Cortex of kidney (tissue), 1 donor: ENCODE measurements around the gene VRK1.
"Not testable (repeated sequence)": the region's sequence is repeated elsewhere in the genome, so short reads cannot be mapped to it uniquely, and the experiment has no call there.

Source experiments
- DNase-seq: peaks from one replicate; lab custom pipeline; 2025; lab: John Stamatoyannopoulos, UW

VRK1 gene

DNA sequence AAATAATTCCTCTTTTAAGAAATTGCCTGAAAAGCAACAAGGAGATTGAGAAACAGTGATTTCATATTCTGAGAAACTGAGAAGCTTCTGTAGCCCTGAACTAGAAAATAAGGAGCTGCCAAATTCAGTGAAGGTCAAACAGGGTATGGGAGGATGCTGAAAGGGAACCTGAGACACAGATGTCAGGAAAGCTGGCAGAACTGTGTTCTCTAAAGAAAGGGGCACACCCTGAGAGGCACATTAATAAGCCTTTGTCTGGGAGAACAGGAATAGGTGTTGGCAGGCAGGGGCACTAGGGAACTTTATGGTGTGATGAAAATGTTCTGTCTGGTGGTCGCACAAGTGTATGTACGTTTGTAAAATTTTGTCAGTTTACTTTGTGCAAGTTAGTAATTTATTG lies 29.6 kb downstream of the VRK1 start:
- no peak for DNase-seq

DNA sequence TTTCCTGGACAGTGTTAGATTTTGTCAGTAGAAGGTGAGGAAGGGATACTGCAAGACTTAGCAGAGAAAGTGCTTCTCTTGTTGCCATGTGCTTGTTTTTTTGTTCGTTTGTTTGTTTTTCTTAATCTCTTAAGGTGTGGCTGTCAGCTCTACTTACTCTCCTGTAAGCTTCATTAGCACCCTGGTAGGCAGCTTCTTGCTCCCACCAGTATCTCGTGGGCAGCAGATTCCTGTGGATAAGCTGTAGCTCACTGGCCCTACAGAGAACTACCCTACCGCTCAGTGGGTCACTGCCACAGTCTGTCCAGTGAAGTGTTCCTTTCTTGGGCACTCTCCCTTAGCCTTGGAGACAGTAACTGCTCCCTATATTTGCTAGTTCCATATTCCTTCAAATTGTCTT lies 30.1 kb downstream of the VRK1 start:
- DNase-seq = no peak

DNA sequence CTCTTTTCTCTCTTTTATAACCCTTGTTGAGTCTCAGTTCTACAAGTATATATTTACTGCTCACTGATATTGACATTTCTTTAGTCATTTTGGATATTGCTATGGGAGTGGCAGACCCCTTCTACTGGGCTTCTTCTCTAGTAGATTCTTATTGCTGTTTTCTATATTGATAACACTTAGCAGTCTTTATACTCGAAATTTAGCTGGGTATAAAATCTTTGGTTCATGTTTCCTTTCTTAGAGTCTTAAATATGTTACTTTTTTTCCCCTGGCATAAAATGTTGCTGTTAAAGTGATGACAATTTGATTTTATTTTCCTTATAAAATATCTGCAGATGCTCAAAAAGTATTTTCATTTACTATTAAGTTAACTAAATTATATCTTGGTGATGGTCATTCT lies 32.6 kb downstream of the VRK1 start:
- no peak for DNase-seq

DNA sequence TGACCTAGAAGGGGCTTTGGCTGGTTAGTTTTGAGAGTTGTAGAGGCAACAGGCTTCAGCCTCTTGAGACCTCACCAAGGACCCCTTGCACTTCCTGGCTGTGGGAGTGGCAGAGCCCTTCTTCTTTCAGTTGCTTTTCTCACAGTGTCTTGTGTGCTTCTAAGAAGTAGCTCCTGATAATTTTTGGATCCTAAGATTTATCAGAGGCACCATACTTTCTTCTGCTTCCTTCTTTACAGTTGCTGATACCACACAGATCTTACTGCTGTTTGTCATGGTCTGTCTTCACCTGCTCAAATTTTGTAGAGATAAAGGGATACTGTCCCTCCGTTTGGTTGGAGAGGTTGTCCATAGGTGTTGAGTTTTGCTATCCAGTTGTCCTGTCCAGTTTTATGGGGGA lies 33.8 kb downstream of the VRK1 start:
- DNase-seq = no peak

DNA sequence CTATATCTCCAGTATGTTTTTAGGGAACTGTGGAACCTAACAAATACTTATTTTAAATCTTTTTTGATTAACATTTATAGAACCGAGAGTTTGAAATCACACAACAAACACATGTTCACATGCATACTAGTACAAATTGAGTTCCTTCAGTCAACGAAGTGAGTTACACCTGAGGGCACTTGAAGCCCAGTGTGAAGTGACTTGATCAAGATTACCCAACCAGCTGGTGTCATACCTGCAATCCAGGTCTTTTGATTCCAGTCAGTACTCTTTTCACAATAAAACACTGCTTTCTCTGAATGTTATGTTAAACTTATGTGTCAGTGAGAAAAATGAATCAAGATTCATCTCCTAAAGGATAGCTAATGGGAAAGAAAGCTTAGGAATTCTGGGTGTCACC lies 35.2 kb downstream of the VRK1 start:
- no peak for DNase-seq

DNA sequence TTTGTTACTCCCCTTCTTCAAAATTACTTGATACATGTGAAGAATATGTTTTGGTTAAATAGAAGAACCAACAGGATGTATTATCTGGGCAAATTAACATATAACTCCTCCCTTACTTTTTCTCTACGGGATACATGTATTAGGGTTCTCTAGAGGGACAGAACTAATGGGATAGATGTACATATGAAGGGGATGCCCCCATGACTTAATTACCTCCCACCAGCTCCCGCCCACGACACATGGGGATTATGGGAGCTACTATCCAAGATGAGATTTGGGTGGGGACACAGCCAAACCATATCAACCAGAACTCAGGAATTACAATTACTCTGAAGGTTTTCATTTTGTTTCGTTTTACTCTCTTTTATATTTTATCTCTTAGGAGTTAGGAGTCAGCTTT lies 41.3 kb downstream of the VRK1 start:
- no peak for DNase-seq

DNA sequence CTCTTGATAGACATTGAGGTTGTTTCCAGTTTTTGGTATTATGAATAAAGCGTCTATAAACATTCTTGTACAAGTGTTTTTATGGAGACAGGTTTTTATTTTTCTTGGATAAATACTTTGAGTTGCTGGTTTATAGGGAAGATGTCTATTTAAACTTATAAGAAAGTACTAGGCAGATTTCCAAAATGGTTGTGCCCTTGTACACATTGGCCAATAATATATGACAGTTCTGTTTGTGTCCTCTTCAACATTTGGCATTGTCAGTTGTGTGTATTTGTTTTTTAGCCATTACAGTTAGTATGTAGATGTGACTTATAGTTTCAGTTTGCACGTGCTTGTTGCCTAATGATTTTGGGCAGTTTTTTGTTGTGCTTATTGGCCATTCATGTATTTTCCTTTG lies 42.1 kb downstream of the VRK1 start:
- DNase-seq = no peak

DNA sequence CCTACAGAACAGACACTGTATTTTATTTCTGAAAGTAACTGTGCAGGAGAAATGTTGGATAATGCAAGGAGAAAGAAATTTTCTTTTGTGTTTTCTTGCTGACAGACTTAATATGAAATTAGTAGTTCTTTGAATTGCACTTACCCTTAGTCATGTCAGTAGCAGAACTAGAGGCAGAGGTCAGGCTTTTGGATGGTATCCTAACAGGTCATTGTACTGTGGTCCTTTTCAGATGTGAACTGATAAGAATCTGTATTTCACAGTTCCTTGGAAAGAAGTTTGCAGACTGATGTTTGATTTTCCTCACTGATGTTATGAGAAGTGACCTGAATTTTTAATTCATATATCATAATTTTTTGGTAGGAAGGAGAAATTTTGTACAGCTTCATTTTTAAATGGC lies 46.0 kb downstream of the VRK1 start:
- no peak for DNase-seq

DNA sequence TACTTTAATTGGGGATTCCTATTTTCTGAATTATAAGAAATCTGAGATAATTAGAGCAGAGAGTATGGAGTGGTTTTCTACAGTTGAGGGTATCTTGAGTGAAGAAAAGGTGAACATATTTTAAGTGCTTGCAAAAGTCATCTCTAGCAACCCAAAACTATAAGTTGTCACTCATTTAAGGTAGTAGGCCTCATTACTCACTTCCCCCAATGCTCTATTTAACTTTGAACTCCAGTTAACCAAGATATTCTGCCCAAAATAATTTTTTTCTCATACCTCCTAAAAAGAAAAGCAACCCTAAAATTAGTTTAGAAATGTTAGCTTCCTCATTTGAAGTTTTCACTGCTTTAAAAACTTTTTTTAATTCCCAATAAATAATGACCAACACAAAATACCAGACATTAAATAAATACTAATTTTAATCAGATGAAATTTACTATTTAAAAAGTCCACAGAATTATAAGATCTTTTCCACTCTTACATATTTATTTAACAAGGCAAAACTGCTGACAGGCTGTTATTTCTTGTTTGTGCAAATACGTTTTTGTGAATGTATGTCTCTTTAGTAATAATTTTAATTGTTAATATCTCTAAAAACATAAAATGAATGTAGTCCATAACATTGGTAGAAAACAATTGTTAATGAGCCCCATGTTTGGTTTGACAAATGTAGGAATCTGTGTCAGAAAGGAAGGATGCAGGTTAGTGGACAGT lies 47.8 kb downstream of the VRK1 start:
- DNase-seq = no peak

DNA sequence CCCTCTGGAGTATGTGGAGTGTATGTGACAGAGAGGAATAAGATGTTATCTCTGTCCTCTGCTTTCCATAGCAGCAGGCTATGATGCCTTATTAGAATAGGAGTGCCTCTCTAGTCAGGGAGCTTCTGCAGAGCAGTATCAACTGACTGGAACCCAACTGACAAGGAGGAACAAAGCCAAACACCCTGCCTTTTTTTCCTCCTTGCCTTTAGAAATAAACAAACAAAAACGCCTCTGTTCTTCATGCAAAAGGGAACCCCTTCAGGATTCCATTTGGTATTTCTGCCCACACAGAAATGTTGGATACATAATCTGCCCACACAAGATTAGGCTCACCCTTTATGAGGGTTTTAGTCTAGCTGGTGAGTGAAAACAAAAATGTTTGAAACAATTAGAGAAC lies 50.3 kb downstream of the VRK1 start:
- no peak for DNase-seq

DNA sequence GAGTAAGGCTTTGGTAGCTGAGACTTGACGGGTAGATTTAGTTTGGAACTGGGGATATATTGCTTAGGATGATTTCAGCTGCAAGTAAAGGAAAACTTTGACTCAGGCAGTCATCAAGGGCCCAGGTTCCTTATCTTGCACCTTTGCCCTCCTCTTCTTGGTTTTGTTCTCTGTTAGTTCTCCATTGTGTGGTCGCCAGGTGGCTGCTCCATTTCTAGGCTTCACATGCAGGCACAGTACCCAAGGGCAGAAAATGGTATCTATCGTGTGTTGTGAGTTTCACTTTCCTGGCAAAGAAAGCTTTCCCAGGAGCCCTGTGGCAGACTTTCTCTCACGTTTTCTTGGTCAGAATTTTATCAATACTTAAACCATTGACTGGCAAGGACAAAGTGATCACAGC lies 50.8 kb downstream of the VRK1 start:
- no peak for DNase-seq

DNA sequence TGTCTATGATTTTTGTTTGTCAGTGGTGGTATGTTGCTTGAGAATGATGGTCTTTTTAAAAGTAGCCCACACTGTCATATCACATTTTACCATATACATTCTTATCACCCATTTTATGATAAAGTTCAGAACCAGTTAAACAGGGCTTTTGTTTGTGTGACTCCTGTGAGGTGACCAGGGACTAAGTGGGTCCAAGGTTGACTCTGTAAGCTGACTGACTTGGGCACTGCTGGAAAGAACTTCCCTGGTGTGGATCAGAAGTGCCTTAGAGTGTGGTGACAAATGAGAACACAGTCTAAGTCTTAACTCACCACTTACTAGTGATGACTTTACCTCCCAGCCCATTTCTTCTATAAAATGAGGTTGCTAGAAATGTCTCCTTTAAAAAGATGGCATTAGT lies 52.6 kb downstream of the VRK1 start:
- DNase-seq = no peak

DNA sequence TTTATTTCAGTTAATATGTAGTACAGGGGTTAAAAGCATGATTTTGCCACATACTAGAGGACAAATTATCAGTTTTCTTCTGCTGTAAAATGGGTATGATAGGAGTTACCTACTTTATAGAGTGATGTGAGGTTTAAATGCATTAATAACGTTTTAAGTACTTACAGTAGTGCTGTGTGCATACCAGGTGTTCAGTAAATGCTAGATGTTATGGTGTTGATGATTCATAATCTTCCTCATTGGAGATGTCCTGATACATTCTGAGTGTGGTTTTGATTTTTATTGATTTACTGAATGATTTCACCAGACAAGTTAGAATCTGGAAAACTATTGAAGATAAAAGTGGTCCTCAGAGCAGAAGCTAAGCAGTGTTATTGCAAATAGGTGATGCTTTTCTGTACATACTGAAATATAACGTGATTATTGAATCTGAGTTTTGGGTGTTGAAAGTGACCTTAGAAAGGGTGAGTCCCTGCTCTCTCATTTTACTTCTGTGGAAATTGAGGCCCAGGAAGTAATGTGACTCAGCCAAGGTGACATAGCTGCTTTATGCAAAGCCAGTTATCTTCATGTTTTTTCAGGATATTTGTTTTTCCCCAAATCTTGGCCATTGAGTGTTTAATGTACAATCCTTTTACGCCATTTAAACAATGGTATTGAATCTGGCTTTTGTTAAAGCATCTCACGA lies 54.7 kb downstream of the VRK1 start:
- DNase-seq = no peak

DNA sequence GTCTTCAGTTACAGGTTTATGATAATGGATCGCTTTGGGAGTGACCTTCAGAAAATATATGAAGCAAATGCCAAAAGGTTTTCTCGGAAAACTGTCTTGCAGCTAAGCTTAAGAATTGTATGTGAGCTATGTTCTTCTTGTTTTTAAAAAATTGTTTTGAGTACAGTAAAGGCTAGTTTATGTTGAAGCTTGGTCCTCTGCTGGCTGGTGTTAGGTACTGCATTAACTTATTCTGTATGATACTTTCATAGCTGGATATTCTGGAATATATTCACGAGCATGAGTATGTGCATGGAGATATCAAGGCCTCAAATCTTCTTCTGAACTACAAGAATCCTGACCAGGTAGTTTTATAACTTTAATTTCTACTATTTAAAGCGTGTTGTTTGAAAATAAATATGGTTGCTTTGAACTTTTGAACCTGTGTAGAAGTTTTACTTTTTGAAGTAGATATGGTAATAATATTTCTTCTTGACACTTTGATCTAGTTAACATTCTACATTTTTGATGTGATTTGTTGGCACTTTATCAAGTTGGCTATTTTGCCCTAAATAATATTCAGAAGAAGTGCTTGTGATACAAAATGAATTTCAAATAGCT lies 55.7 kb downstream of the VRK1 start:
- DNase-seq = no peak

DNA sequence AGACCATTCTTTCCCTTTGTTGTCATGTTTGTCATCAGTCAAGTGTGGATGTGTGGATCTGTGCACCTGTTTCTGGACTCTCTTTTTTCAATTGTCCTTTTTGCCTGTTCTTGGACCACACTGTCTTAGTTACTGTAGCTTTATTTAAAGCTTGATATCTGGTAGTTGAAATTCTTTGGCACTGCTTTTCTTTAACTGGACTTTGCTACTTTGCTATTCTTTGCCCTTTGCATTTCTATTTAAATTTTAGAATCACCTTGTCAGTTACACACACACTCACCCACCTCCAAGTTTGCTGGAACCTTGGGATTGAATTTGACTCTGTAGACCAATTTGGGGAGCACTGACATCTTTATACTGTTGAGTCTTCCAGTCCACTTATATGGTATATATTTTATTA lies 61.5 kb downstream of the VRK1 start:
- DNase-seq = no peak

DNA sequence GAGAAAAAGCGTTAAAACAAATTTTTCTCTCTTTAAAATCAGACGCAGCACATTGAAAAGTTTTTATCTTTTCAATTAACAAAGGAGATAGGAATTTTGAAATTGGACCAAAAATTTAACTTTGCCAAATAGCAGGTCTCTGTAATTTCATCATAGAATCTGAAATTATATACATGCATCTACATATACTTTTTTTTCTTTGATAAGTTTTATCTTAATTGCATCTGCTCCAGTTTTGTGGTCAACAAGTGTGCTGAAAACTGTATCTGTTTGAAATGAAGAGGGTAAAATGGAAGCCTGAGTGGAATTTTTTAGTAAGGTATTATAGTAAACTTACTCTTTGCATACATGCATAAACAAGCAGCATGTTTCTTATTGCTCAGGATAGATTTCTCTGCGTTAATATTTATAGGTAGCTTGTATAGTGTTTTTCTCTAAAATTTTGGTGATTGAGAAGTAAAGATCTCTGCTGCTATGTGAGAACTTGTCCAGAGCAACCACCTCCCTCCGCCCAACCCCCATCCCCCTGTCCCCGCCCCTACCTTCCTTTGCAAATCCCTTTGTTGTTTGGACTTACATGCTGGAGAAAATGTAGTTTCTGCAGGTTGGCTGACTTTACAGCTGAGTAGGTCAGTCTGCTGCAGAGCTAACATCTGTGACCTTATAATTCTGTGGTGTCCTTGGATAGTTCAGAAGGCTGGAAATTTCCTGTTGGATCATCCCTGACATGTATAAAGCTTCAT lies 64.6 kb downstream of the VRK1 start:
- DNase-seq = no peak

DNA sequence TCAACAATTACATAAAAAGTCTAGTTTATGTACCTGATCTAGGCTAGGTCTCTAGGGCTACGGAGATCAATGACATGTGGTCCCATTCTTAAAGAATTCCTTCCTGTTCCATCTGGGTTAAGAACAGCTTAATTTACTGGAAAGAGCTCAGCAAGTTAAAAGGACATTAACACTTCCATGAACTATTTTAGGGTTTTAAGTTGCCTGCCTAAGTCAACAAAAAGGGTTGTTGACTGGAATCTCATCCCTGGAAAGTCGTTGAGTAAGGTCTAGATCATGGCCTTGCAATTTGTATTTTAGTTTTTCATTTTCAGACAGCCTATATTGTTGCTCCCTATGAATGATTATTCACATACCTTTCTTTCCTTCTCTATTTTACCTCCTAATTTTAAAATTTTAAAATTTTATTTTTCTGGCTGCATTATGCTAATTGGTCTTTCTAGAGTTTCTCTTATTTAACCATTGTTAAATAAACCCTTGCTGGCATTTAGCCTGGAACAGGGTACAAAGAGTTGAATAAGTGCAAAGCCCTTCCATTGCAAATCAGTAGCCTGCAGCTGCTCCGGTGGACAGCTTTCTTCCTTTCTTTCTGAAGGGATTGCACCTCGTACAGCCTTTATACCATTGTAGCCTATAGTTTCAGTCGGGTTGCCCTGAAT lies 66.3 kb downstream of the VRK1 start:
- no peak for DNase-seq

DNA sequence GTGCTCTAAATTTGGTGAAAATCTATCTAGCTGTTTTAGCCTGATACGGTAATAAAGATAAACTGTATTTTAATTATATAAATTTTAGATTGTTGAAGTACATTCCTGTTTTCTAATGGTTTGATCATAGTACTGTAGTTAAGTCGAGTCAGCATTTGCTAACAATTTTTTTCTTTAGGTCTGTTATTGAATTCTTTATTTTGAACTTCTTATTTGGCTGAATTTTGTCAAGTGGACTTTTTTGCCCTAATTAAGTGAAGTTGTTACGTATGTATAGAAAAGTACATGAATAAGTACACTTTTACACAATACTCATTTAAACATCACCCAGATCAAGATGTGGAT lies 66.8 kb downstream of the VRK1 start:
- DNase-seq = no peak

DNA sequence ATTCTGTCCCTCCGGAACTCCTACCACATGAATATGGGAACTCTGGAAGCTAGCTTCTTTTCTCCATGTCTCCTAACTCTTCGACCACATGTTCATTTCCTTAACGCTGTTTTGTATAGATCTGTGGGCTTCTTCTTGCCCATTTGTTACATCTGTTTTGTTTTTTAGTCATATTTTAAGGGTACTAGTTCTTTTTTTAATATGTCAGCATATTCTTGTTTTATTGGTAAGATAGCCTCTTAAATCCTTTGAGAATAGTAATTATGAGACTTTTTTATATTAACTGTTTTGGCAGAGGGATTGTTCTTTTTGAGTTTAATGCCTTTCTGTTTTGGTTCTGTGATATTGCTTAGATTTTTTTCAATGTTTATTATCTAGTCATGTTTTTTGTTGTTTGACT lies 70.5 kb downstream of the VRK1 start:
- DNase-seq = no peak

DNA sequence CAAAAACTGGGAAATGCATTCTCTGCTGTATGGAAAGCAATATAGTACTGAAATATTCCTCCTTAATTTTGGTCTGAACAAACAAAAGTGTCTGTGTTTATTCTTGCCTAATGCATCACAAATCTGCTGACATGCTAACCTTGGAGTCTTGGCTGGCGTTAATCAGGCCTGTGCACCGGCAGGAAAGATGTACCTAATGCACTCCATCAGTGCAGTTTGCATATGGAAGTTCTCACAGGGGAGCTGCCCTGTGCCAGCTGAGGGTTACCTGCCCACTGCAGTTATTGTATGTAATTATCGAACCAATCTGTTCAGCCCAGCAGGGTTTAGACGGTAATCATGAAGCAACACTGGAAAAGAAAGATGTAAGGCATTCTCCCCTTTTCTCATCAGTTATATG lies 76.9 kb downstream of the VRK1 start:
- no peak for DNase-seq

DNA sequence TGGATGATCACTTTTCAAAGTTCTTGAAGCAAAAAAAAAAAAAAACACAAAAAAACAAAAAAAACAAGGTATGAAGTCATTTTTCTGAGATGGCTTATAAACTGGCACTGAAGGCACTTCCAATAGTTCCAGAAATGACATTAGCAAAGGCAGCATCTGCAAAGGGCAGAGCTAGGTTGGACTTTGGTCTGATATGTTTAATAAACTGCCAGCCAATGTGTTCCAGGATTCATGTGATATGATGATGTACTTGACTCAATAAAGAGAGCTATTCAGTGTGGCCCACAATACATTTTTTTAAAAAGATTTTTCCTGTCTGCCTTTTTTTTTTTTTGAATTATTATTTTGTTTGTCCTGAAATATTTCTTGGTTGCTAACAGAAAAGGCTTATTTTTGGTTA lies 79.6 kb downstream of the VRK1 start:
- DNase-seq = no peak

DNA sequence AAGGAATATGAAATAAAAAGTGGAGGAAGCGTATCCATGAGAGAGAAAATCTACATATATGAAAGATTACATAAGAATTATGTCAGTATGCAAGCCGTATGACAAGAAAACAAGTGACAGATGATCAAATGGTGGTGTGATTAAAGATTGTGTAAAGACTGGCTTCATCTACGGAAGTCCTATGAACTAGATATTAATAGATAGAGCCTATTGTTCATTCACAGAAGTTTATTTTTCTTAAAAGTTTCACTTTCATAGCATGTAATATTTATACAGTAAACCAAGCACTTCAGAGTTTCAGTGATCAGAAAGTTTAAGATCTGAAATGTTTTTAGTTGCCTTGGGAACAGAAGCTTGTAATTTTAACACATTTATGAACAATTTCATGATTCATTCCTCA lies 84.5 kb downstream of the VRK1 start:
- DNase-seq = no peak

DNA sequence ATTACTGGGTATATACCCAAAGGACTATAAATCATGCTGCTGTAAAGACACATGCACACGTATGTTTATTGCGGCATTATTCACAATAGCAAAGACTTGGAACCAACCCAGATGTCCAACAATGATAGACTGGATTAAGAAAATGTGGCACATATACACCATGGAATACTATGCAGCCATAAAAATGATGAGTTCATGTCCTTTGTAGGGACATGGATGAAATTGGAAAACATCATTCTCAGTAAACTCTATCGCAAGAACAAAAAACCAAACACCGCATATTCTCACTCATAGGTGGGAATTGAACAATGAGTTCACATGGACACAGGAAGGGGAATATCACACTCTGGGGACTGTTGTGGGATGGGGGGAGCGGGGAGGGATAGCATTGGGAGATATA lies 86.8 kb downstream of the VRK1 start:
- not testable (repeated sequence) for DNase-seq
